Upper lobe of right lung (tissue), 1 donor: ENCODE data around the gene RBBP8NL. TPM values are rescaled to one million over a fixed set of nuclear protein-coding genes. Genes with fewer than 3 reads are reported as not detected.

Experiments used
- ATAC-seq: fragments of 200-7000 bp; cut with Tn5 transposase; one replicate; pipeline ENCODE4 v1.9.1; 2020; ENCODE audit warnings: mild to moderate bottlenecking, moderate library complexity
- DNase-seq: peaks from one replicate; pipeline ENCODE4 v3.0.0-alpha.2; 2020
- H3K27ac ChIP-seq: fragments of 200-600 bp; one replicate; pipeline ENCODE4 v1.8.0; 2022
- H3K27me3 ChIP-seq: fragments of 200-600 bp; one replicate; pipeline ENCODE4 v1.8.0; 2022; ENCODE audit warnings: mild to moderate bottlenecking
- H3K36me3 ChIP-seq: fragments of 200-600 bp; one replicate; pipeline ENCODE4 v1.8.0; 2022
- H3K4me1 ChIP-seq: fragments of 200-600 bp; one replicate; pipeline ENCODE4 v1.8.0; 2022
- H3K4me3 ChIP-seq: fragments of 200-600 bp; one replicate; pipeline ENCODE4 v1.8.0; 2022; ENCODE audit warnings: mild to moderate bottlenecking
- H3K9me3 ChIP-seq: fragments of 200-600 bp; one replicate; pipeline ENCODE4 v1.8.0; 2022
- CTCF ChIP-seq: fragments of 200-600 bp; IDR thresholded peaks from one replicate; pipeline ENCODE4 v1.8.0; 2022; ENCODE audit warnings: antibody characterized with exemption
- intact Hi-C: fragments of 100-400 bp; cut with DNase I; formaldehyde crosslinking; loops from one replicate; pipeline ENCODE4 v1.11.0; 2022
- total RNA-seq: library from RNA; stranded (reverse); fragmentation: NEBNext Ultra II Directional; extraction: Animal tissue kit (Norgen Biotek cat#: 25700); gene quantifications from one replicate; pipeline ENCODE4 v1.2.1, GENCODE V29; 2021
- donor health status: DM: no; HTN: yes; CAD: no; lungs with severe emphysema.

RBBP8NL gene
- total RNA-seq, 1 donor from 2014 or later, result 0.64 TPM

- TF ChIP-seq CTCF, result no peak
- no peak overlapping the region for H3K4me3 ChIP-seq
- no peaks in the 10 kb centered on the region for H3K4me1 ChIP-seq
- no peaks in the 10 kb centered on the region for H3K36me3 ChIP-seq
- ATAC-seq (no peak), DNase-seq (no peak)
- no peak overlapping the region for H3K27ac ChIP-seq
- no peaks in the 10 kb centered on the region for H3K27me3 ChIP-seq
- no peaks in the 10 kb centered on the region for H3K9me3 ChIP-seq
- intact Hi-C loops, result no loop called here
These were observed 10.6 kb upstream of the RBBP8NL start for GRCh38 chr20:62437927-62438326.

- H3K9me3 ChIP-seq, result no peaks in the 10 kb centered on the region
- H3K27me3 ChIP-seq, result no peaks in the 10 kb centered on the region
- ATAC-seq, result no peak
- H3K4me3 ChIP-seq, result no peak overlapping the region
- intact Hi-C loops, result no loop called here
- no peak for DNase-seq
- no peaks in the 10 kb centered on the region for H3K4me1 ChIP-seq
- H3K27ac ChIP-seq, result no peak overlapping the region
- no peaks in the 10 kb centered on the region for H3K36me3 ChIP-seq
- TF ChIP-seq CTCF, result no peak
These were observed 10.2 kb upstream of the RBBP8NL start for GRCh38 chr20:62437496-62437895.

- no peak for ATAC-seq
- H3K36me3 ChIP-seq, result no peaks in the 10 kb centered on the region
- H3K4me3 ChIP-seq, result no peak overlapping the region
- DNase-seq, result no peak
- no peak for TF ChIP-seq CTCF
- H3K27me3 ChIP-seq, result no peaks in the 10 kb centered on the region
- intact Hi-C loops, result no loop called here
- H3K4me1 ChIP-seq, result no peaks in the 10 kb centered on the region
- no peak overlapping the region for H3K27ac ChIP-seq
- H3K9me3 ChIP-seq, result no peaks in the 10 kb centered on the region
These were observed 9.4 kb upstream of the RBBP8NL start for GRCh38 chr20:62436692-62437091.

- Histone ChIP-seq H3K4me3 (no peak overlapping the region), H3K36me3 (no peaks in the 10 kb centered on the region), H3K27me3 (no peaks in the 10 kb centered on the region), H3K27ac (no peak overlapping the region), H3K4me1 (no peaks in the 10 kb centered on the region), H3K9me3 (no peaks in the 10 kb centered on the region)
- intact Hi-C loops, result no loop called here
- ATAC-seq, result no peak
- DNase-seq, result no peak
- no peak for TF ChIP-seq CTCF
These were observed 6.5 kb upstream of the RBBP8NL start for GRCh38 chr20:62433658-62434497.

- Histone ChIP-seq H3K27ac (no peak overlapping the region), H3K27me3 (no peaks in the 10 kb centered on the region), H3K4me3 (no peak overlapping the region), H3K4me1 (no peaks in the 10 kb centered on the region), H3K36me3 (no peaks in the 10 kb centered on the region), H3K9me3 (no peaks in the 10 kb centered on the region)
- DNase-seq (no peak), ATAC-seq (no peak)
- TF ChIP-seq CTCF, result no peak
- intact Hi-C loops, result no loop called here
These were observed 3.6 kb upstream of the RBBP8NL start for GRCh38 chr20:62430866-62431447.
